Stimulated activated CD8-positive, alpha-beta memory T cell treated with anti-CD3 and anti-CD28 coated beads, Interleukin-12 subunit alpha, Interleukin-12 subunit beta, amount 100 ng/mL, for 1 hour (primary cell): ENCODE data around the gene B9D2.
A peak's percentile ranks its signal among the peaks of the same experiment; 100 is the strongest.

Experiments used
- DNase-seq: peaks from one replicate; pipeline ENCODE4 v3.0.0-alpha.2; 2020; ENCODE audit warnings: low read depth

B9D2 gene

DNA sequence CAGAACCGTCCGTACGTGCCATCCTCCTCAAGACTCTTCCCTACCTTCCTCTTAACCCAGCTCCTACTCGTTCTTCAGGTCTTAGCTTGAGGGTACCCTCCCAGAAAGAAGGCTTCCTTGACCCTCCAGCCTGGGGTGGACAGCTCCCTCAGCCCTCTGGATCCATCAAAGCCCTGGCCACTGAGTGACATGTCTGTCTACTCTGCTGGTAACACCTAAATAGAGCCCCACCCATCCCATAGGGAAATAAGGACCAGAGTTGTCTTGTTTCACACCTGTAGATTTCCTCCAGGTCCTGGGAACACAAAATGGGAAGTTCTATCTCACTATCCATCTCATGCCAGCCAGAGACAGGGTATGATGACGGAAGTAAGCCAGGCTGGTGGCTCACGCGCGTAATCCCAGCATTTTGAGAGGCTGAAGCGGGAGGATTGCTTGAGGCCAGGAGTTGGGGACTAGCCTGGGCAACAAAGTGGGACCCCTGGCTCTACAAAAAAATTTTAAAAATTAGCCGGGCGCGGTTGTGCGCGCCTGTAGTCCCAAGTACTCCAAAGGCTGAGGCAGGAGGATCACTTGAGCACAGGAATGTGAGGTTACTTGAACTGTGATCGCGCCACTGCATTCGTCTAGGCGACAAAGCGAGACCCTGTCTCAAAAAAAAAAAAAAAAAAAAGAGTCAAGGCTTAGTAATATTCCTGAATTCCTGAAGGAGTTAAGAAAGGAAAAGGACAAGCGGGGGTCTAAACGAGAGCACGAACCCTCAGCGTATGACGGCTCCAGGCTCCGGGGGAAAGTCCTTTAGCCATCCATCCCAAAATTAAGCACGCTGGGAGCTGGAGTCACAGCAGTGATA, 54.5 kb downstream of the B9D2 start:
- no peak for DNase-seq

DNA sequence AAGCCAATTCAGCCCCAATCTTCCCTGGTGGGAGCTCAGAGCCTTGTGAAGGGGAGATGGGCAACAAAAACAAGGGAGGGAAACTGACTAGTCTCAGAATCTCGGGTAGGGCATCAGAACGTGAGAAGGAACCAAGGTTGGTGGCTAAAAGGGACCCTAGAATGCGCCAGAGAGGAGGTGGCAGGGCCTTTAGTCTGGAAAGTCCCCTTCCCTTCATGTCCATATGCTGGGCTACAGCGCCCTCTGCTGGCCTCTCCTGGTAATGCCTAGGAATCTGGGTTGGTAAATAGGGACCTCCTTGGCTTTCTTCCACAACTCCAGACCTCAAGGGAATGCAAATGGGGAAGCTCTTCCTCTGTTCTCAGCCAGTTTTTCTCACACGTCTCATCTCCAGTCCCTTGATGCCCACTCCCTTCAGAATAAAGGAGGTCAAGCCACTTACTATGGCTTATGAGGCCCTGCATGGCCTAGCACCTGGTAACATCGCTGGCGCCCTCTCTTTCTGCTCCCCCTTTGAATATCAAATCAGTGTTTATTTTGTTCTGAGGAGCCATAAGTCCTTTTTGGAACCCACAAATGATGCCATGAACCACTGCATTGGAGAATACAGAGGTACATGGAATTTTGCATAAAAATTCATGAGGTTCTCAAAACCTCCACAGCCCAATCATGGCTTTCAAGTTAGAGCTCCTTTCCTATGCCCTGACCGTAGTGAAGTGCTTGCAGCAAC, 55.3 kb downstream of the B9D2 start:
- peak; percentile 96 for DNase-seq

DNA sequence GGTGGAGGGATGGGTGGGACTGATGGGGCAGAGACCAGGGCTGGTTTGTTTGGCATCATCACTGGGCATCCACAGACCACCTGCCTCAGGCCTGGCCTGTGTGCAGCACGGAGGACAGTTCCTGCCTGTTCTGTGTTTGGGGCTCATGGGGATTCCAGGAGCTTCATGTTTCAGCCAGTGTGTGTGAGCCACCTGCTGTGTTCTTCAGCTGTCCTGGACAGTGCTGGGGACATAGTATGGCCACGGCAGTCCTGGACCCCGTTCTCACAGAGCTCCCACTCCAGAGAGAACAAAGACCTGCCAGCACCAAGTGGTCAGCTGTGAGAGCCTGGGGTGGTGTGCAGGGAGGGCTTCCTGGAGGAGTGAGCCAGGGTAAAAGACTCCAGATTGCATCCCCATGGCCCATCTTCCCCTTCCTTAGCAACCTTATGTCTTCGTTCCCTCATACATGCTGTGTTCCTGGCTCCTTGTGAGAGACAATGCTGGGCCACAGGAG, 55.9 kb downstream of the B9D2 start:
- DNase-seq, result no peak

DNA sequence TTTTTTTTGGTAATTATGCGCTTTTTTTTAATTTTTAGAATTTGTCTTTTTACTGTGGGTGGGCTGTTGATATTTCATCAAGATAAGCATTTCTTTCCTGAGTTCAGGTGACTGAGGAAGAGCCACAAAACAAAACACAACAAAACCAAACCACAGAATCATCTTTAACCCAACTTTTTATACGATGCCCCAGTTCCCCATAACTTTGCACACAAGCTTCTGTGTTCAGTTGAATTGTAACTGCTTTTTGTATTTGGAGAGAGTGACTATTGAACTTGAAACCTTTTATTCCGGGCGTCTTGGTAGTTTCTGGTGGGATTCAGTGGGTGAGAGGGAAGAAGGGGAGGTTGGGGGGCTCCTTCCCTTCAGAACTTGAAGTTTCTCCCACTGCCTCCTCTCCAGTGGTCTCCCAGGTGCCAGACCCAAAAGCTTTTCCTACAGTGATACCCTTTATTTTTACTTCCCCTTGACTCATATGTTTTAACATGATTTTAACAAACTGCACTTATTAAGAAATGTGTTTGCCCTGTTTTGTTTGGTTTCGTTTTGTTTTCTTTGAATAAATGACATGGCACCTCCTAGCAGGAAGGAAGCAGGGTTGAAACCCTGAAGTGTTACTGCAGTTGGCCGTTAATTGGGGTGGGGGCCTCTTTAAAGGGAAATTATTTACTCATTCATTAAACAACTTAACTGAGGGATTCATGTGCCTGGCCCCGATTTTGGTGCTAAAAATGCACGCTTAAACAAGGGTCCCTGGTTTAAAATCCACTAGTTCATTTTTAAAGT, 56.7 kb downstream of the B9D2 start:
- DNase-seq, result no peak

DNA sequence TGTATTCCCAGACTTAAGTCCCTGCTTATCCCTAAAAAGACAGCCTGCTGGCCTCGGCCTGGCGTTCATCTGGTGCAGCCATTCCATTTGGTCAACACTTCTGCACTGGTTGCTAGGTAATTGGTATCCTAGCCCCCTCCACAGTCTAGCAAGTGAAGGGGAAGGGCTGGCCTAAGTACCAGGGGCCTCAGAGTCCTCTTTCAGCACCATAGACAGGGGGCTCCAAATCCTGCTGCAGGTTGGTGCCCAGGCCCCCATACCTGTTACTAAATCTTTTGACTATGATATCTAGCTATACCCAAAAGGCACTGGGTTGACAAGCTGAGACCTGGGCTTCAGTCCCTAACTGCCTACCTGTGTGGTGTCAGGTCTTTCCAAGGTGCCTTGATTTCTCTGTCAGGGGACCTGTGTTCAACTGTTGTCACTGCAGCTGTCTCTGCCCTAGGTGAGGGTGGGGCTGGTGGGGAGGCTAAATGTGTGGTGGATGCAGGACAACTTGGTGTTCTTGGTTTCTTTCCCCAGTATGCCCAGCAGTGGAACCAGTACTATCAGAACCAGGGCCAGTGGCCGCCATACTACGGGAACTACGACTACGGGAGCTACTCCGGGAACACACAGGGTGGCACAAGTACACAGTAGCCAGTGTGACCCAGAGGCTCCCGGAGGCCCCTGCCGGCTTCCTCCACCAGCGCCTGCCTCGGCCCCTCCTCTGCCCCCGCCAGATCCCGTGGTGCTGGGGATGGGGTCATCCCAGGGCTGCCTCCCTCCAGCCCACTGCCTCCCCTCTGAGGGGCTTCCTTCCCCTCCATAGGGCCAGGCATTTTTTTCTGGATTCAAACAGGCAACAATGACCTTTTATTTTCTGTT, 57.8 kb downstream of the B9D2 start:
- no peak for DNase-seq

DNA sequence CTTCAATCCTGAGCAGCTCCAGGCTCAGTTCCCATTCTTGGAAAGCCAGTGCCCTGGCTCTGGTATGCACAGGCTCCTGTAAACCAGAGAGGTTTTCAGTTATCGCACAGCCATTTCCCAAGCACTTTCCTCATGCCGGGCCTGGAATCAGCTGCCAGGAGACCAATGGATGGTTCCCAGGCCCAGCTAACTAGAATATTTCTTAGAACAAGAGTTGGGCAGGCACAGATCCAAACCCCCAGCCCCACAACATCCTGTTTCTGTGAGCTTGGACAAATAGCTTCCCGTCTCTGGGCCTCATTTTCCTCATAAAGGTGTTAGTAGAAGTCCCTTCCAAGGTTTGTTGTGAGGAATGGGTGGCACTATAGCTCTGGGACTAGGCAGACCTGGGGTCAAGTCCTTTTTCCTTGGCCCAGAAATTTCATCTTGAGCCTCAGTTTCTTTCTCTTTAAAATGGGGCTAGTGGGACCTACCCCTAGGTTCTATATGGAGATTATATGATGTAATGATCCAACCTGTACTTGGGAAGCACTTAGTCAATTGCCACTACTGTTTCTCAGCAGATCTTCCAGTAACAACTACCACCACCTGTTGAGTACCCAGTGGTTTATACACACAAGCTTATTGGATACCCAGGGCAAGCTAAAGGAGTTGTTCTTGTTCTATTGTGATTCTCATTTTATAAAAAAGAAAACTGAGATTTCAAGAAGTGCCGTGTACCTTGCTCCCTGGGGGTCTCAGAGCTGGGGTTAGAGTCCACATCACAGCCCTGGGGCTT, 59.1 kb downstream of the B9D2 start:
- no peak for DNase-seq
